Hematopoietic multipotent progenitor cell treated with erythropoietin and hydrocortisone succinate and interleukin-3 and kit ligand, for 6 days (in vitro differentiated cells): Measurements from ENCODE around the gene PLEKHA1.

Source experiments
- DNase-seq: peaks from one replicate; pipeline ENCODE4 v3.0.0-alpha.2; 2015

The PLEKHA1 gene

GRCh38 chr10:122463466-122464249 lies 89.2 kb downstream of the PLEKHA1 start:
- no peak for DNase-seq

DNA sequence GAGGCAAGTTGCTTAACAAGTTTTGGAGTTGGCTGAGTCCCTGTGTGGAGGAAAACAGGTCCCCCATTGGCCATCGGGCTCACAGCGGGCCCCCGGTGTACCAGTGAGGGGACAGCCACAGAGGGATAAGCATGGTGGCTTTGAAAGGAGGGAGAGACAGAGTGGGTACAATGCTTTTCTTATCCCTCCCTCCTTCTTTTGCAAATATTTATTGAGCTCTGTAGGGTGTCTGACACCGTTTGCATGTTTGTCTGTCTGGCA lies 89.7 kb downstream of the PLEKHA1 start:
- DNase-seq, result no peak

DNA sequence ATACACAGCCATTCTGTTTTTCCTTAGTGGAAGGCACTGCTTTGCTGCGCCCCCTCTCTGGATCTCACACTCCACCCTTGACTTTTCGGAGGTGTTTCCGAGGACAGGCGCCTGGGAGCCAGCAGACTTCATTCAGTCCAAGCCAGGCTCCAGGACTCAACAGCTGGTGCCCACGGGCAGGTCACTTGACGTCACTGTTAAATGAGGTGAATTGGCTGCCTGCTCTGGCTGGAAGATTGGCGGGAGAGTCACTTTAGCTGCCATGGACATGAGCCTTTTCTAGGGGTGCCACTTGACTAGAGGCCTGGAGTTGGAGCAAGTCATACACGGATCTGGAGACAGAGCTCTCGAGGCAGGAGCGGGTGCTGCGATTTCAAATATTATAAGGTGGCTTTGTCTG lies 90.1 kb downstream of the PLEKHA1 start:
- DNase-seq, result no peak

- DNase-seq, result no peak
These were observed 91.0 kb downstream of the PLEKHA1 start for GRCh38 chr10:122465401-122466040.

DNA sequence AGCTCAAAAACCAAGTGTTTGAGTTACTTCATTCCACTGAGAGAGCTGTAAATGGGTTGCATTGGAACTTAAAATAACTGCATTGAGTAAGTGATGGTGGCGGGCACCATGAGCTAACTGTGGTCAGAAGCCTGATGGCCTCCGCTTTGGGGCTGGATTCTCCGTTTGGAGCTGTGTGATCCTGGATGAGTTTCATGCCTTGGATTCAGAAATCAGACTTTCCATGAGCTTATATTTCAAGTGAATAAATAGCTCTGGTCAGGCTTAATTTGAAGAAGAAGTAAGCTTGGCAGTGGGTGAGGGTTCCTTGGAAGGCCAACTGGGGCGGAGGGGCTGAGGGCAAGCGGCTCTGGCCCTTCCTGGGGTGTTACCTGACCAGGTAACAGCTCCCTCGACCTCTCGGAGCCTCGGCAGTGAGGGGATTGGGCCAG lies 92.5 kb downstream of the PLEKHA1 start:
- no peak for DNase-seq

DNA sequence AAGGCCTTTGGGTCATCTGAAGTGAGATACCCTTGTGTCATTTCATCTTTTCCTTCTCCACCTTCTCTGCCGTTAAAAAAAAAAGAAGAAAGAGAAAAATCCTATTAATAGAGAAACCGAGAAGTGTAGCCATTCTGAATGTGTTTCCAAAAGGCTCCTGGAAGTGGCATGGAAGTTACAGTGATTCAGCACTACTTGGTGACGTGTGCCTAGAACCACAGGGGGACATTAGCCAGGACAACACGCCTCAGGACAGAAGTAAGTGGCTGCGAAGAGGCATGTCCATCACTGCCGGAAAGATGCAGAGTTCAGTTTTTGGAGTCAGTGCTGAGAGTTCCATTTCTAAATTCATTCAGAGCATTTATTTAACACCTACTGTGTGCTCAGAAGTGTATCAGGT lies 93.2 kb downstream of the PLEKHA1 start:
- no peak for DNase-seq

GRCh38 chr10:122468307-122468925 lies 93.9 kb downstream of the PLEKHA1 start:
- DNase-seq, result no peak

- DNase-seq, result peak; percentile 31
These were observed 94.6 kb downstream of the PLEKHA1 start for GRCh38 chr10:122468926-122469781.

DNA sequence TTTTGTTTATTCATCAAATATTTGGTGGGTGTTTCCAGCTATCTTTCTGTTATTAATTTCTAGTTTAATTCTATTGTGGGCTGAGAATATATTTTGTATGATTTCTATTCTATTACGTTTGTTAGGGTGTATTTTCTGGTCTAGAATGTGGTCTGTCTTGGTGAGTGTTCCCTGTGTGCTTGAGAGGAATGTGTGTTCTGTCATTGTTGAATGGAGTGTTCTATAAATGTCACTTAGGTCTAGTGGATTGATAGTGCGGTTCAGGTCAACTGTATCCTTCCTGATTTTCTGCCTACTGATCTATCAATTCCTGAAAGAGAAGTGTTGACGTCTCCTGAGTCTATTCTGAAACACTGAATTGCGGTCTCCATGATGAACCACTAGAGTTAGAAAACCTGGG lies 95.3 kb downstream of the PLEKHA1 start:
- DNase-seq, result no peak

GRCh38 chr10:122471531-122472177 lies 97.1 kb downstream of the PLEKHA1 start:
- DNase-seq, result no peak

DNA sequence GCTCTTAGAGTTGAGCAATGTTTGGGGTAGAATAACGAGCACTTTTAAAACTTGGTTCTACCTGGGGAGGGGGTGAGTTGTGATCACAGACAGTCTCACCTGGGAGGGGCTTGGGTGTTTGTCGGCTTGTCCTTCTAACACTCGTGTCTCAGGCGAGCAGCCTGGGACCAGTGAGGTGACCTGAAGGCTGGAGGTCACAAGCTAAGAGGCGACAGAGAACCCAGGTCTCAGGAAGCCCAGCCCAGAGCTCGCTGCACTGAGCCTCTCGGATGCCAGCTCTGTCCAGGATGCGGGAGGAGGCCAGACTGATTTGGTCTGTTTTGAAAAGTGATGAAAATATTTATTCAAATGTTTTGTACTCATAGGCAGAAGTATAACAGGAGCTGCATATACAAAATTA lies 98.6 kb downstream of the PLEKHA1 start:
- no peak for DNase-seq

DNA sequence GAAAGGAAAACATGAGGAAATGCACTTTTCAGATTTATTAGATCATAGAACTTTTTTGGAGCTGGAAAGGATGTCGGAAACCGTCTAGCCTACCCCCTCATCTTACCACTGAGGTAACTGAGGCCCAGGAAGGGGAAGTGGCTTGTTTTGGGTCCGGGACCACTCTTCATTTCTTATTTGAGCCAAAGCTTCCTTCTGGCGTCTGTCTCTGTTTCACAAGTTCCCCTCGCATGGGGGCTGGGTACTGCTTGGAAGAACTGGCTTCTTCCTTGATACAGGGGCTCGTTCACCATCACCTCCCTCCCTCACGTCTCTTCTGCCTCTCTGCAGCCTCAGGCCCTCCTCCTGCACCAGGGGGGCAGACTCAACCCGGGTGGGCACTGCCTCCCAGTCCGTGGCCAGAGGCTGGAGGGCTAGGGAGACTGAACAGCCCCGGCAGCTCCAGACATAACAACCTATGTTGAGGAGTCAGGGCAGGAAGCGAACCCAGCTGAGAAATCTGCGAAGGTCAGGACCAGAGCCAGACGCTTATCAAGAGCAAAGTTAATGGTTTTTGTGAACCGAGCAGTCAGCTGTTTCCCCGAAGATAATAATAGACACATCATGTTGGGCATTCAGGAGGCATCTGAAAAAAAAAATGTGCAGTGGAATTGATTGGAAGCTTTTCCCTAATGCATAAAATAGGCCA lies 99.8 kb downstream of the PLEKHA1 start:
- peak; percentile 55 for DNase-seq

GRCh38 chr10:122475100-122475499 lies 100.6 kb downstream of the PLEKHA1 start:
- DNase-seq, result no peak

- no peak for DNase-seq
These were observed 101.3 kb downstream of the PLEKHA1 start for GRCh38 chr10:122475591-122476332.

GRCh38 chr10:122476333-122476695 lies 101.8 kb downstream of the PLEKHA1 start:
- no peak for DNase-seq

- no peak for DNase-seq
These were observed 102.9 kb downstream of the PLEKHA1 start for GRCh38 chr10:122477436-122477835.

DNA sequence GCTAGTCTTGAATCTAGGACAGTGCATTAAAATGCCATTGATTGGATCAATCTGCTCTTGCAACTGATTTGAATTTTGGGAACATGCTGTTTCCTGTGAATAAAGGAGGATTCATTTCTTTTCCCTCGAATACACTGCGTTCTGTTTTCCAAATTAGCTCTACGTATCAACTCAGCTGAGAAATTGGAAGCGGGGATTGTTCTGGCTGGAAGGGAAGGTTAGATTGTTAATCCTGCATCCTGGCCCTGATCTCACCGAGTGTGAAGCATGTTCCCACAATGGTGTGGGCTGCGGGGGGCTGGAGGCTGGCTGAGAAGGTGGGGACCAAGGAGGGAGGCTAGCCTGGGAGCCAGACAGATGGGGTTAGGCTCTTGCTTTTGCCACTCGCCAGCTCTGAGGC lies 104.5 kb downstream of the PLEKHA1 start:
- DNase-seq, result no peak

DNA sequence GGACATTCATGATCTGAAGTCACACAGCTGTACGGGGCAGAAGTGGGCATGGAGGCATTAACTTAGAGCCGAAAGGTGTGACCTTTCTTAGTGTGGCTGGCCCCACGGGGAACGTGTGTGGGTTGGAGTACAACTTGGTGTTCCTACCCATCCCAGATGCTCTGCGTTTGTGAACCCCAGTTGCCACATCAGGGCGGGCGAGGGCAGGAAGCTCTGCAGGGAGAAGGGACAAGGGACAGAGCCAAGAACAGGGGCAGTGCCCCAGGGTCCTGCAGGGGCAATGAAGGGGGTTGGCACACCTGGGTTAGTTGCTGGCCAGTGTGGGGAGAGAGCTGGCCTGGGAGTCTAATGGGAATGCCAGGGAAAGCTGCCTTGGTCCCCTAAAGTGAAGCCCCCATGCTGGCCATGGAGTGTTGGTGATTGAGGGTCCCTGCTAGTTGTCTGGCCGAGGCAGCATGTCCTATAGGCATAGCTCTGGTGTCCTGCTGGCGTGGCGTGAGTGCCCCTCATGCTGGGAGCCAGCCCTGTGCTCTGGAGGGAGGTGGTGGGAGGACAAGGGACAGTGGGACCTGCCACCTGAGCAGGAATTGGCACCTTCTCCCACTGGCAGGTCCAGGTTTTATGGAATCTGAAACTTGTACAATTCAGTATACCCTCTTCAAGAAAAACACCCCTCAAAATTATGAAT lies 105.8 kb downstream of the PLEKHA1 start:
- no peak for DNase-seq

- DNase-seq, result no peak
These were observed 107.0 kb downstream of the PLEKHA1 start for GRCh38 chr10:122481296-122482056.
